ENCODE results near the gene PFKFB4.

Gene PFKFB4

GRCh38 chr3:48472923-48473616 is 83.5 kb downstream of the PFKFB4 start:
- peak; percentile 91 for TF ChIP-seq POLR2A (IDR thresholded peaks at IDR 0.05; ENCODE audit: low read length)
- TF ChIP-seq GATA1 (IDR thresholded peaks at IDR 0.05; ENCODE audit: low read depth, low read length) = no peak
- peak; percentile 97 to 98 for DNase-seq

- peak in 1 of 2 experiments; percentile 90 for DNase-seq
- TF ChIP-seq GATA1 (IDR thresholded peaks at IDR 0.05; ENCODE audit: low read depth, low read length) = no peak
- no peak for TF ChIP-seq POLR2A (IDR thresholded peaks at IDR 0.05; ENCODE audit: low read length)
Observed at GRCh38 chr3:48472673-48472922, 84.0 kb downstream of the PFKFB4 start.

- TF ChIP-seq GATA1 (IDR thresholded peaks at IDR 0.05; ENCODE audit: low read depth, low read length) (no peak), POLR2A (IDR thresholded peaks at IDR 0.05; ENCODE audit: low read length) (no peak)
- DNase-seq = peak in 1 of 2 experiments; percentile 26
Observed at GRCh38 chr3:48470286-48470685, 86.3 kb downstream of the PFKFB4 start.

- TF ChIP-seq GATA1 (IDR thresholded peaks at IDR 0.05; ENCODE audit: low read depth, low read length) = no peak
- TF ChIP-seq POLR2A (IDR thresholded peaks at IDR 0.05; ENCODE audit: low read length) = no peak
- no peak for DNase-seq
Observed at GRCh38 chr3:48469046-48469915, 87.3 kb downstream of the PFKFB4 start.

GRCh38 chr3:48468329-48468731 is 88.3 kb downstream of the PFKFB4 start:
- no peak for TF ChIP-seq GATA1 (IDR thresholded peaks at IDR 0.05; ENCODE audit: low read depth, low read length)
- TF ChIP-seq POLR2A (IDR thresholded peaks at IDR 0.05; ENCODE audit: low read length) = no peak
- DNase-seq = no peak
